ENCODE results near the gene CAP2. TPM values are rescaled to one million over a fixed set of nuclear protein-coding genes. Genes with fewer than 3 reads are reported as not detected.

The CAP2 gene
- total RNA-seq (2014; rRNA removed; shearing (Covaris generic)), result 6.7 and 9.4 TPM in 2 replicates
- 6.6 and 9.1 TPM in 2 replicates for polyA plus RNA-seq (2016; fragmentation: Nextera tagmentation; extraction: Ambion mirVana)
- long read RNA-seq, transcript CAP2-201 (13 exons, 3,316 nt), result major isoform, 6 of 12 reads
- long read RNA-seq, partial matches to known transcripts, result 1 of 12 reads
- long read RNA-seq, other reads (novel, unspliced or antisense), result 4 of 12 reads

- Histone ChIP-seq H4K20me1 (replicated peaks; ENCODE audit: insufficient read depth) (no peaks in the 10 kb centered on the region), H3K4me1 (ENCODE audit: insufficient read depth) (peaks cover 9% of the 10 kb centered on the region; the same call in 1 of the 2 replicates), H3K4me2 (peak within 1 kb of the TSS; percentile 77), H3K27ac (ENCODE audit: low read depth) (peak within 1 kb of the TSS; percentile 68), H3K36me3 (ENCODE audit: insufficient read depth) (no peaks in the 10 kb centered on the region), H2AFZ (peak within 1 kb of the TSS; percentile 74), H3K27me3 (ENCODE audit: insufficient read depth) (no peaks in the 10 kb centered on the region), H3K9me2 (ENCODE audit: insufficient read depth) (no peaks in the 10 kb centered on the region), H3F3A (replicated peaks; ENCODE audit: low read depth) (no peaks in the 10 kb centered on the region), H3K4me3 (peak within 1 kb of the TSS; percentile 54), H3K79me2 (replicated peaks; ENCODE audit: insufficient read depth) (peaks cover 32% of the 10 kb centered on the region)
- TF ChIP-seq STAT1 (IDR thresholded peaks at IDR 0.05; ENCODE audit: unreplicated experiment) (no peak), REST (IDR thresholded peaks at IDR 0.05; ENCODE audit: unreplicated experiment) (no peak), ZNF331 (CRISPR knock-in tag; IDR thresholded peaks at IDR 0.05; ENCODE audit: low read depth) (no peak), ZNF114 (CRISPR knock-in tag; IDR thresholded peaks at IDR 0.05) (no peak), EZH2phosphoT487 (IDR thresholded peaks at IDR 0.05; ENCODE audit: unreplicated experiment) (no peak), JUNB (IDR thresholded peaks at IDR 0.05; ENCODE audit: unreplicated experiment) (no peak), NANOG (IDR thresholded peaks at IDR 0.05; ENCODE audit: borderline replicate concordance) (no peak), ETS1 (IDR thresholded peaks at IDR 0.05) (0 out of 2 replicates have a peak, but pooled peaks have one; percentile 39), POLR2AphosphoS5 (IDR thresholded peaks at IDR 0.05; ENCODE audit: low read depth) (peak; percentile 84), ZNF462 (CRISPR knock-in tag; IDR thresholded peaks at IDR 0.05) (no peak)
- Mint-ChIP-seq H3K9me3 (peaks cover 6% of the 10 kb centered on the region; the same call in 1 of the 3 replicates), H3K4me3 (peak within 1 kb of the TSS; percentile 91), H3K27me3 (ENCODE audit: insufficient read depth, low read depth, poor library complexity) (peaks cover 8% of the 10 kb centered on the region), H3K36me3 (ENCODE audit: low read depth) (peaks cover 26% of the 10 kb centered on the region; the same call in 2 of the 3 replicates), H3K4me1 (peaks cover 11% of the 10 kb centered on the region; the same call in 2 of the 3 replicates), H3K27ac (peak within 1 kb of the TSS; percentile 97)
- peak; percentile 93 for ATAC-seq
- peak; percentile 88 for DNase-seq (ENCODE audit: low spot score)
Measured at GRCh38 chr6:17392978-17393891, at the start of gene CAP2. Gene CAP2 (plus strand): TSS chr6:17393595. CDS start chr6:17421556, 27,961 bp downstream.

All from GM23338 (cell line).